Measurements from ENCODE around the gene GLP1R.
"Not testable (repeated sequence)": the region's sequence is repeated elsewhere in the genome, so short reads cannot be mapped to it uniquely, and the experiment has no call there.

The GLP1R gene

DNA sequence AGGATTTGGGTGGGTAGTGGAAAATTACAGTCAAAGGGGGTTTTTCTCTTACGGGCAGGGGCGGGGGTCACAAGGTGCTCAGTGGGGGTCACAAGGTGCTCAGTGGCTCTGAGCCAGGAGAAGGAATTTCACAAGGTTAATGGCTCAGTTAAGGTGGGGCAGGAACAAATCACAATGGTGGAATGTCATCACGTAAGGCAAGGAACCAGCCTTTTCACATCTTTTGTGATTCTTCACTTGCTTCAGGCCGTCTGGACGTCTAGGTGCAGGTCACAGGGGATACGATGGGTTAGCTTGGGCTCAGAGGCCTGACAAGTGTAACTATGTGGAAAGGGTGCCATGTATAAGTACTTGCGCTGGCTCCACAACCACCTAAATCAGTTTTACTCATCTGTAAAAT, 87.6 kb downstream of the GLP1R start:
- not testable (repeated sequence) for DNase-seq

DNA sequence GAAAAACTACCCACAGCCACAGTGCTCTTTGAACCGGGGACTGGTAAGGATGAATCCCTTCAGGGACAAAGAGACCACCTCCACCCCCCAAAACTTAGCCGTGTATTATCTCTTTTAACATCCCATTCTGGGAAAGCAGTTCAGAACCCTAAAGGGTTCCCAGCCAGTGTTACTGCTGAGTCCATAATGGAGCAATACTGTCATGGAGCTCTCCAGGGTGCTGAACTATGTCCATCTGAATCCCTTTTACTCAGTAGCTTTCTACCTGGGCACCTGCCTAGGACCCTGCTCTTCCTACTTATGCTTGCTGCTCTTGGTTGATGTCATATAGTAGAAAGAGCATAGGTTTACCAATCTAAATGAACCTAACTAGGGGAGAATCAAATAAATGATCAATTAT, 88.7 kb downstream of the GLP1R start:
- DNase-seq, result peak; percentile 39
